Activated T-helper 9 cell treated with anti-CD3 and anti-CD28 coated beads, Interleukin-2, amount 50 U/mL, for 16 hours (primary cell): ENCODE data around the gene GABRR1.

Experiments used
- DNase-seq: peaks from one replicate; pipeline ENCODE4 v3.0.0-alpha.2; 2020; ENCODE audit warnings: low read depth

GABRR1 gene

GRCh38 chr6:89215391-89215790 lies 1.8 kb downstream of the GABRR1 start:
- DNase-seq, result no peak

GRCh38 chr6:89214197-89214596 lies 3.0 kb downstream of the GABRR1 start:
- DNase-seq, result no peak

GRCh38 chr6:89212472-89212871 lies 4.7 kb downstream of the GABRR1 start:
- no peak for DNase-seq

GRCh38 chr6:89209457-89209856 lies 7.7 kb downstream of the GABRR1 start:
- no peak for DNase-seq

GRCh38 chr6:89208551-89208950 lies 8.6 kb downstream of the GABRR1 start:
- DNase-seq, result no peak

- no peak for DNase-seq
These were observed 11.3 kb downstream of the GABRR1 start for GRCh38 chr6:89205819-89206218.

GRCh38 chr6:89204096-89204495 lies 13.1 kb downstream of the GABRR1 start:
- no peak for DNase-seq

- DNase-seq, result no peak
These were observed 16.4 kb downstream of the GABRR1 start for GRCh38 chr6:89200706-89201215.

GRCh38 chr6:89199579-89199978 lies 17.6 kb downstream of the GABRR1 start:
- DNase-seq, result no peak

GRCh38 chr6:89198235-89198634 lies 18.9 kb downstream of the GABRR1 start:
- DNase-seq, result no peak

- DNase-seq, result no peak
These were observed 20.0 kb downstream of the GABRR1 start for GRCh38 chr6:89197141-89197540.

- no peak for DNase-seq
These were observed 22.6 kb downstream of the GABRR1 start for GRCh38 chr6:89194559-89194958.

GRCh38 chr6:89190741-89191140 lies 26.4 kb downstream of the GABRR1 start:
- DNase-seq, result no peak

GRCh38 chr6:89187504-89187903 lies 29.7 kb downstream of the GABRR1 start:
- DNase-seq, result no peak

- DNase-seq, result no peak
These were observed 30.4 kb downstream of the GABRR1 start for GRCh38 chr6:89186762-89187161.

- no peak for DNase-seq
These were observed 32.8 kb downstream of the GABRR1 start for GRCh38 chr6:89184344-89184743.

- no peak for DNase-seq
These were observed 33.9 kb downstream of the GABRR1 start for GRCh38 chr6:89183294-89183693.

- DNase-seq, result no peak
These were observed 36.2 kb downstream of the GABRR1 start for GRCh38 chr6:89180971-89181370.

GRCh38 chr6:89180112-89180511 lies 37.0 kb downstream of the GABRR1 start:
- no peak for DNase-seq

- DNase-seq, result no peak
These were observed 43.5 kb downstream of the GABRR1 start for GRCh38 chr6:89173634-89174033.

GRCh38 chr6:89172131-89172530 lies 45.0 kb downstream of the GABRR1 start:
- no peak for DNase-seq

GRCh38 chr6:89162047-89162371 lies 55.1 kb downstream of the GABRR1 start:
- no peak for DNase-seq

GRCh38 chr6:89161326-89162046 lies 55.7 kb downstream of the GABRR1 start:
- DNase-seq, result no peak

GRCh38 chr6:89160331-89161092 lies 56.6 kb downstream of the GABRR1 start:
- DNase-seq, result no peak
